Measurements from ENCODE around the gene CFAP99.
A peak's percentile ranks its signal among the peaks of the same experiment; 100 is the strongest.
"Not testable (repeated sequence)": the region's sequence is repeated elsewhere in the genome, so short reads cannot be mapped to it uniquely, and the experiment has no call there.

CFAP99 gene

DNA sequence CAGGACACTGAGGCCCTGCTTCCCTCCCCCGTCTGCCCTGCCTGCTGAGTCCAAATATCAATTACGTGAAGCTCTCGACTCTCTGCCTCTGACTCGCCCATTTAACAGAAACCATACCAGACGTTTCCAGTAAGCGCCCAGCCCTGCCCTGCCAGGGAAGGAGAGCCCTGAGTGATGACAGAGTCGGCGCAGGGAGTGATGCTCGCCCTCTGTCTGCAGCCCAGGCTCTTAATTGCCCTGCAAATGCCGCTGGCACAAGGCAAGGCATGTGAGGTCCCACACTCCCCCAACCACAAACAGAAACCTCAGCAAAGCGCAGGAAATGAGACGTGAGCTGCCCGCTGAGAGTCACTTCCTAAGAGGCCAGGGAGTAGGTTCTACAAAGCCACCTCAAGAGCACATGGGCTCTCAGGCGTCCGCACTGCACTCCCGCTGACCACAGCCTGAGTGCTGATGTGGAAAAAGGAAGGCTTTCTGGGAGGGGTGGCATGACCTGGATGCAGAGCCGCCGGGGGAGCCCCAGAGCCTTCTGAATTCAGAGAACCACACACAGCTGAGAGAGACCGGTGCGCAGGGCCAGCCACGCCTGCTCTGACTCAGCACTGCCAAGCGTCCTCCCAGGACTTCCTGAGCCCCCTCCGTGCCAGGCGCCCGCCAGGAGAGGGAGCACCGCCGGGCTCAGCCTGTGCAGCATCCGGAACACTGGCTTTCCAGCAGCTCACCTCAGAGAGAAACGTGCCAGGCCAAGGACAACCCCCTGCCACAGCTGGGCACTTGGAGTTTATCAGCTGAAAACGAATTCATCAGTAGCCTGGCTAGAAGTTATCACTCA, 5.7 kb upstream of the CFAP99 start:
- DNase-seq = peak; percentile 80 to 97

- DNase-seq = no peak
Measured at GRCh38 chr4:2413821-2414610, 4.7 kb upstream of the CFAP99 start.

GRCh38 chr4:2415213-2415612, 3.5 kb upstream of the CFAP99 start:
- no peak for DNase-seq

- no peak for DNase-seq
Measured at GRCh38 chr4:2415881-2416563, 2.7 kb upstream of the CFAP99 start.

DNA sequence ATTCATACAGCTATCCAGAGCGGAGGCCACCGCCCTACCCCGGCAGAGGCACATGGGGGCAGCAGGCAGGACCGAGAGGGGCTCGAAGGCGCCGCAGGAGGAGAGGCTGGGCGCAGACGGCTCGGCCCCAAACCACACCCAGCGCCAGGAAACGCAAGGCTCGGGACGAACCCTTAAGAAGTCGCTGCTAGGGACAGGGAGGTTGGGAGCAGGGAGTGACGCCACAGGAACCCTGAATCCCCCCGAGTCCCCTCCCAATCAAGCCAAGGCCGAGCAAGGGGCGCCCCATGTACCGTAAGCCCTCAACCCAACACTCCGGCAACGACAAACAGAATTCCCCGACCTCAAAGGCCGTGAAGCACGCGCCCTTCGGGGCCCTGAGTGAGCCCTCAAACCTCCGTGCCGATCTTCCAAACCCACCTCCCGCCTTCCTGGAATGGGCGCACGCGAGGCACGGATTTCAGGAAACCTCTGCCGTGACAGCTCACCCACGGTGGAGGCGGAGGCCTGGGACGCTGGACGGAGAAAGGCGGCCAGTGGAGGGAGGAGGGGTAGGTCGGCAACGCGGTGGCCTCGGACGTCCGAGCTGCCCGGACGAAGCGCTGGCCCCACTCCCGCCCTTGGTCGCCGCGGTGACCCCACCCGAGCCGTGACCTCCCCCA, 2.1 kb upstream of the CFAP99 start:
- DNase-seq = peak in 1 of 2 donors; percentile 36

DNA sequence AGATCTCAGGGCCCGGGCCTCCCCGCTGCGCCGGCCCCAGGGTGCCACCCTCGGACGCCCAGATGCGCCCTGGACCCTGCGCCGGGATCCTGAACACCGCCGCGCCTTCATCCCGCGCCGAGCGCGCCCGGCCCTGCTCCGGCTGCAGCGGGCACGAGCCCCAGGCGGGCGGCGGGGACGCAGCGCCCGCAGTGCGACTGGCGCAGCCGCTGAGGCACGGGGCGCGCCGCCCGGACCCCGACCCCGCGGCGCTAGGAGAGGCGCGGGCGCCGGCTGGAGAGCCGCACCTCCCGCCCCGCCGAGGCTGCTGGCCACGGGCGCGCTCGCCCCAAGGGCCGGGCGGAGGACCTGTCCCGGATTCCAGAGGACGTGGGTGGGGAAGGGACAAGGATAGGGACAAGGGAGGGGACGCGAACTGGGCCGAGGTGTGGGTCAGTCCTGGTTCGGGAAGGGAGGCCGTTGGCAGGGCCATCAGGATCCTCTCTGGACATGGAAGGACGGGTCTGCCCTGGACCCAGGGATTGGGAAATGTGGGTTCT, 1.5 kb upstream of the CFAP99 start:
- no peak for DNase-seq

- no peak for DNase-seq
Measured at GRCh38 chr4:2417765-2418649, 748 bp upstream of the CFAP99 start, which contains the start of gene ZFYVE28. ZFYVE28 (minus strand) TSS chr4:2418645; CDS start chr4:2418323, 322 bp downstream.

DNA sequence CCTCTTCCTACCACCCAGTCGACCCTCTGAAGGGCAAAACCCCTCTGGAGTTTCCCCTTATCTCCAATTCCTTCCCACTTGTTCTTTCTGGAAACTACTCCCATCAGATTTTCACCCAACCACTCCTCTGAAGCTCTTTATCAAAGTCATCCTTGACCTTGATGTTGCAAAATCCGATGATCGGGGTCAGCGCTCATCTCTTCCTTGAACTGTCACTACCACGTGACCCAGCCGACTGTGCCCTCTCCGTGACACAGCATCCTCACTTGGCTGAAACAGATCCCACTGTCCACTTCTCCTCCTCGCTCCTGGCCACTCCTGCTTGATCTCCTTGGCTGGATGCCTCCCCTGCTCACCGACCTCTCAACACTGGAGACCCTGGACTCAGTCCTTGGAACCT, 1.1 kb downstream of the CFAP99 start:
- peak in 1 of 2 donors; percentile 14 for DNase-seq

DNA sequence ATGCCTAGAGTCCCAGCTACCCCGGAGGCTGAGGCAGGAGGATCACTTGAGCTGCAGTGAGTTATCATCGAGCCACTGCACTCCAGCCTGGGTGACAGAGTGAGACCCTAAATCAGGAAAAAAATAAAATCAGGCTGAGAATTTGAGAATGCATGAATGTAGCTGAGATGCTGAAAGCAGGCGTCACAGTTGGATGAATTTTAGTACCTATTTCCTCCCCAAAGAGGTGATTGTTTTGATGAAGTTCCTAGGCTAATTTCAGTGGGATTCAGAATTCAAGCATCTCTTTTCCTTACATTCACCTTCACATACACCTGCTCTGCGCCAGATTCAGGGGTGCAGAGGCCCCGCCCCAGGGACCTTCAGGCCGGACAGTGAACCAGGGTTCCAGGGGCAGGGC, 3.2 kb downstream of the CFAP99 start:
- DNase-seq = no peak

DNA sequence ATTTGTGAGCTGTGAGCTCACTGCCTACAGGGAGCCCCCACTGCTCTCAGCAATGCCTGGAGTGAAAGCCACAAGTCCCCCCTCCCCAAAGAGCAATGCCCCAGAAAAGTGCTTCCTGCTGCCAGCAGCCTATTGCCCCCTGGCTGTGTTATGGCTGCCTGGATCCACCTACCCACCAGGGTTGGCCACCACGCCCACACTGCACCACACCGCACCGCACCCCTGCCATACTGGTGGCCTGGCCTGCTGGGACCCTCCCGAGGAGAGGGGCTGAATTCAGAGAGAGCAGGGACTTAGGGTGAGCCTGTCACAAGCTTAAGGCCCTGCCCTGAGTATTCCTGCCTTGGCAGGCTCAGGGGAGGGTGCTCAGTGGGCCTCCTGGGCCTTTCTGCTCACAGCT, 4.3 kb downstream of the CFAP99 start:
- DNase-seq = no peak

GRCh38 chr4:2423695-2424094, 4.9 kb downstream of the CFAP99 start:
- no peak for DNase-seq

GRCh38 chr4:2424581-2424980, 5.8 kb downstream of the CFAP99 start:
- DNase-seq = no peak

DNA sequence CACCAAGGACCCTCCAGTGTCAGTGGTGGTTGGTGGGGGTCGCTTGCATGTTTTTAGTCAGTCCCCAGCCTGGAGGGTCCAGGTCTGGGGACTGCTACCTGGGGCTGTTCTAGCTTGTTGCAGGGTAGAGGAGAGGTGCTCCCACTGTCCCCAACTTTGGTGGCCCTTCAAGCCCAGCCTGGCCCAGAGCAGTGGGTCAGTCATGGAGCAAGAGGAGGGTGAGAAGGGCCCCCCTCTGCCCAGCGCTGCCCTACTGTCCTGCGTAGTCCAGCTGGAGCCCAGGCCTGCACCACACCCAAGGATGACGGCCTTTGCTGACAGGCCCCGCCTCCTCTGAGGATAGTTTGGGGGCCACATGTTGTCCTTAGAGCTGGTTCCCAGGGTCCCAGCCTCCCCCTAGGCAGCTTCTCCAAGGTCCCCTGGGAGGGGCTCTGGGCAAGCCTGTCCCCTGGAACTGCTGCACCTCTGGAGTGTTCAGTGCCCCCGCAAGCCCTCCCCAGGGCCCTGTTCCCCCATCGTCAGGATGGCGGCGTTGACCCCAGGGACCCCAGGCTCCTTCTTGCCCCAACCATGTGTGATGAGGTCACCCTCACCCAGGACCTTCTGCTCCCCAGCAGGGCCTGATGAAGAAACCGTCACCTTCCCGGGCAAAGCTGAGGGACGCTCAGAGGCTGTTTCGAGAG, 6.8 kb downstream of the CFAP99 start:
- DNase-seq = no peak

- DNase-seq = no peak
Measured at GRCh38 chr4:2426069-2426397, 7.3 kb downstream of the CFAP99 start.

DNA sequence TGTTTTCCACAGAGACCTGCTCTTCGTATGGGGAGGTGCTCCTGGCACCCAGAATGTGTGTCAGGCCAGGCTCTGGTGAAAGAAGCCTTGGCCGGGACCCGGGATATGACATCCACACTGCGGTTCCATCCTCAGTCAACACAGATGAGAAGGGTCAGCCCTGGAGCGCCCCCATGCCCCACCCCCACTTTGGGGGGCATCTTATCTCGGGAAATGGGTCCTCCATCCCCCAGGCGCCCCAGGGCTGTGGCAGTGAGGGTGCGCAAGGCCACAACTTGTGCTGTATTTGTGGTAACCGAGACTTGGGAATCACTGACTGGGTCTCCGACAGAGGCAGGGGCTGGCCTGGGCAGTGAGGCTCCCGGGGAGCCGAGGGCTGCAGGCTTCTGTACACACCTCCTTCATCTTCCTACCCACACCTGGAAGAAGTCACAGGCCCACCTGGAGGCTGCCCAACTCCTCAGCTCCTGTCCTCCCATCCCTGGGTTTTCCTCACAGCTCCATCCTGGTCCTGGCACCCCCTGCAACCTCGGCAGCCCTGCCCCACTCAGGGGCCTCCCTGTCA, 8.0 kb downstream of the CFAP99 start:
- DNase-seq = no peak

GRCh38 chr4:2427383-2428334, 8.9 kb downstream of the CFAP99 start:
- no peak for DNase-seq

DNA sequence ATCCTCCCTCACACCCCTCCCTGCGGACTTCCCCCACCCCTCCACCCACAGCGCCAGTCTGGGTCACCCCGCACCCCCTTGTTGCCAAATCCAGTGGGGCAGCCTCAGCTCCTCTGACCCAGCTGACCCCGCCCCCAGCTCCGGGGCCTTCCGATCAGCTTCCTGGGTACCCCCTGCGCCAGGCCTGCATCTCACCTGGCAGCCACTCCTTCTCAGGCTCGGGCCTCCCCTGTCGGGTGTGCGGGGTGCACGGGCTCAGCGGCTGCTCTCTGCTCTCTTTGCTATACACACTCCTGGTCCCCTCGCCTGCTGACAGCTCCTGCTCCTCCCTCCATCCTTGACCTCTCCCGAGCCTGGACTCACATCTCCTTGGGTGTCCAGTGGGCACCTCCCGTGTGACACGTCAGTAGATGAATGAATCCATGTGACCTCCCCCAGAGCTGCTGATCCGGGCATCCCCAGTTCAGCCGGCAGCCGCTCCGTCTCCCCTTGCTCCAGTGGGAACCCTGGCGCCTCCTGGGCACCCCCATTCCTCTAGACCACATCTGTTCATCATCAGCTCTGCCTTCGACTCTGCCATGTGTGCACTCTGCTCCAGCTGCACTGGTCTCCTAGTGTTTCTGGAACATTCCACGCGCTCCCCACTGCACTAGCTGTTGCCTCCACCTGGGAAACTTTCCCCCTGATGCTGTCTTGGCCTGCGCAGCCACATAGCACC, 9.9 kb downstream of the CFAP99 start:
- DNase-seq = no peak

DNA sequence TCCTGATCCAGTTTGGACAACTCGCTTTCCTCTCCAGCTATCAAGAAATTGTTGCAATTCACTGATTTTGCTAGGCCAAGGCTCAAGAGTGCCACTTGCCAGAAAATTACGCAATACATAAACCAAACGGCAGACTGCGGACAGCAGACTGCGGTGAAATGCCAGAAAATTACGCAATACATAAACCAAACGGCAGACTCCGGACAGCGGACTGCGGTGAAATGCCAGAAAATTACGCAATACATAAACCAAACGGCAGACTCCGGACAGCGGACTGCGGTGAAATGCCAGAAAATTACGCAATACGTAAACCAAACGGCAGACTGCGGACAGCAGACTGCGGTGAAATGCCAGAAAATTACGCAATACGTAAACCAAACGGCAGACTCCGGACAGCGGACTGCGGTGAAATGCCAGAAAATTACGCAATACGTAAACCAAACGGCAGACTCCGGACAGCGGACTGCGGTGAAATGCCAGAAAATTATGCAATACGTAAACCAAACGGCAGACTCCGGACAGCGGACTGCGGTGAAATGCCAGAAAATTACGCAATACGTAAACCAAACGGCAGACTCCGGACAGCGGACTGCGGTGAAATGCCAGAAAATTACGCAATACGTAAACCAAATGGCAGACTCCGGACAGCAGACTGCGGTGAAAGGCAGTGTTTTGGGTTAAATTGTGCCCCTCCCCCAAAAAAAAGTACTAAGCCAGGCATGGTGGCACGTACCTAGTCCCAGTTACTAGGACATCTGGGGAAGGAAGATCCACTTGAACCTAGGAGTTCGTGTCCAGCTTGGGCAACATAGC, 11.4 kb downstream of the CFAP99 start:
- DNase-seq = not testable (repeated sequence)
